Panc1 (cell line): Measurements from ENCODE around the gene PDGFD. TPM values are rescaled to one million over a fixed set of nuclear protein-coding genes. Genes with fewer than 3 reads are reported as not detected.

Experiments
- ATAC-seq: fragments of 200-7000 bp; cut with Tn5 transposase; 2 replicates; pipeline ENCODE4 v1.9.1; 2020; ENCODE audit warnings: mild to moderate bottlenecking, moderate library complexity
- BruUV-seq: library from RNA; stranded (reverse); fragments of 400-500 nt; replicated peaks from 2 replicates; lab custom pipeline; 2021; lab: Mats Ljungman, UMichigan
- CTCF ChIA-PET: fragments of 300-600 bp; sonication (Branson Sonifier 250); formaldehyde crosslinking; loops from one replicate; lab custom pipeline; 2022; ENCODE audit warnings: antibody characterized with exemption; lab: Charles Lee
- POLR2A ChIA-PET: fragments of 300-600 bp; sonication (Branson Sonifier 250); formaldehyde crosslinking; loops from one replicate; lab custom pipeline; 2022; ENCODE audit warnings: antibody characterized with exemption; lab: Charles Lee
- DNase-seq: peaks from one replicate; pipeline ENCODE4 v3.0.0-alpha.2; 2010; ENCODE audit warnings: low read depth, low spot score
- H3K27ac ChIP-seq: 2 replicates; pipeline ENCODE4 v1.5.1; 2011; ENCODE audit warnings: mild to moderate bottlenecking, low read length, inconsistent platforms
- H3K27me3 ChIP-seq: fragments of 200-500 bp; sonication (Bioruptor generic); 2 replicates; pipeline ENCODE4 v1.6.0; 2014; ENCODE audit warnings: low read length, inconsistent platforms; ENCODE audit not compliant: control insufficient read depth, insufficient read depth
- H3K36me3 ChIP-seq: fragments of 200-500 bp; sonication (Bioruptor generic); 2 replicates; pipeline ENCODE4 v1.5.1; 2014; ENCODE audit warnings: inconsistent platforms, mild to moderate bottlenecking, low read length, moderate library complexity; ENCODE audit not compliant: control insufficient read depth, insufficient read depth
- H3K4me1 ChIP-seq: 2 replicates; pipeline ENCODE4 v1.5.1; 2011; ENCODE audit warnings: inconsistent platforms, mild to moderate bottlenecking, low read length, moderate library complexity; ENCODE audit not compliant: control insufficient read depth, insufficient read depth
- H3K4me3 ChIP-seq, 2 experiments: 2 replicates each; pipeline ENCODE4 v1.5.1; 2011 to 2012; ENCODE audit warnings: low read depth in 2 of 2, low read length in 2 of 2, mild to moderate bottlenecking in 2 of 2, inconsistent platforms in 1 of 2, moderate library complexity in 1 of 2
- H3K9me3 ChIP-seq: fragments of 200-500 bp; sonication (Bioruptor generic); 2 replicates; pipeline ENCODE4 v1.5.1; 2014; ENCODE audit warnings: low read depth, mild to moderate bottlenecking, inconsistent platforms, low read length, moderate library complexity; ENCODE audit not compliant: control insufficient read depth, insufficient read depth
- POLR2AphosphoS5 ChIP-seq: IDR thresholded peaks from 2 replicates; pipeline ENCODE4 v1.6.1; 2012; ENCODE audit warnings: mild to moderate bottlenecking, low read depth, low read length, moderate library complexity
- SIN3A ChIP-seq: IDR thresholded peaks from 2 replicates; pipeline ENCODE4 v1.6.1; 2012; ENCODE audit warnings: low read depth, mild to moderate bottlenecking, low read length, moderate library complexity, borderline replicate concordance; ENCODE audit not compliant: insufficient read depth
- TCF7L2 ChIP-seq: IDR thresholded peaks from 2 replicates; pipeline ENCODE4 v1.6.1; 2011; ENCODE audit warnings: mild to moderate bottlenecking, low read depth, low read length, inconsistent platforms
- in situ Hi-C: cut with HindIII; loops from 2 replicates; pipeline ENCODE4 v1.10.0; 2016; ENCODE audit warnings: low sequenced_read_pairs, low pct_unique_long_range_greater_than_20kb
- intact Hi-C: fragments of 100-400 bp; cut with micrococcal nuclease; formaldehyde crosslinking; loops from one replicate; pipeline ENCODE4 v1.10.0; 2022; ENCODE audit not compliant: unreplicated experiment
- total RNA-seq: library from RNA; stranded (reverse); gene quantifications from one replicate; pipeline ENCODE4 v1.2.1, GENCODE V29; 2021; ENCODE audit not compliant: unreplicated experiment
- TF ChIP-seq, protein P1 (sequence below), 2 experiments: IDR thresholded peaks; 2 replicates each; pipeline ENCODE4 v1.6.1; 2011 to 2012; ENCODE audit warnings: low read depth in 2 of 2, control low read depth in 1 of 2, low read length in 1 of 2, mild to moderate bottlenecking in 1 of 2, moderate library complexity in 1 of 2; ENCODE audit not compliant: insufficient read depth in 1 of 2
- TF ChIP-seq, protein P2 (sequence below): fragments of 450-650 bp; IDR thresholded peaks from 2 replicates; pipeline ENCODE4 v1.5.1; 2017; ENCODE audit warnings: mild to moderate bottlenecking

The PDGFD gene
- total RNA-seq, 1 experiment from 2014 or later = 1.3 TPM

DNA sequence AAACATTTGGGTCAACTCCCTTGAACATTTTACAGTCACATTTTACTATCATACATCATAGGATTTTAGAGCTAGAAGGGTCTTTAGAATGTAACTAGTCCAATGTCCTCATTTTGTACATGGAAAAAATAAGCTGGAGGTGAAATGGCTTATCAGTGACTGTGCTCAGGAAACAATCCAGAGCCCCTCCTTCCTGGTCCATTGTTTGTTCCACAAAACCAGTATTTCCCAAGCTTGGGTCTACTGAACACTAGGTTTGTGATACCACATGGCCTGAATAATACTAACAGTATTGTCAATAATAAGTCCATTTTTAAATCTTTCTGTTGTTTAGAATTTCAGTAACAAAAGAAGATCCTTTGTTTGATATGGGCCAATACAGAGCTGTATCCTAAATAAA, 27.1 kb downstream of the PDGFD start:
- ChIA-PET CTCF (no interaction called here), POLR2A (no interaction called here)
- H3K4me3 ChIP-seq = no peak overlapping the region
- H3K9me3 ChIP-seq = no peaks in the 10 kb centered on the region
- no peaks in the 10 kb centered on the region for H3K4me1 ChIP-seq
- intact Hi-C loops (no loop called here), in situ Hi-C loops (no loop called here)
- TF ChIP-seq TCF7L2 (no peak), POLR2AphosphoS5 (no peak), SIN3A (no peak)
- TF ChIP-seq, protein P1, sequence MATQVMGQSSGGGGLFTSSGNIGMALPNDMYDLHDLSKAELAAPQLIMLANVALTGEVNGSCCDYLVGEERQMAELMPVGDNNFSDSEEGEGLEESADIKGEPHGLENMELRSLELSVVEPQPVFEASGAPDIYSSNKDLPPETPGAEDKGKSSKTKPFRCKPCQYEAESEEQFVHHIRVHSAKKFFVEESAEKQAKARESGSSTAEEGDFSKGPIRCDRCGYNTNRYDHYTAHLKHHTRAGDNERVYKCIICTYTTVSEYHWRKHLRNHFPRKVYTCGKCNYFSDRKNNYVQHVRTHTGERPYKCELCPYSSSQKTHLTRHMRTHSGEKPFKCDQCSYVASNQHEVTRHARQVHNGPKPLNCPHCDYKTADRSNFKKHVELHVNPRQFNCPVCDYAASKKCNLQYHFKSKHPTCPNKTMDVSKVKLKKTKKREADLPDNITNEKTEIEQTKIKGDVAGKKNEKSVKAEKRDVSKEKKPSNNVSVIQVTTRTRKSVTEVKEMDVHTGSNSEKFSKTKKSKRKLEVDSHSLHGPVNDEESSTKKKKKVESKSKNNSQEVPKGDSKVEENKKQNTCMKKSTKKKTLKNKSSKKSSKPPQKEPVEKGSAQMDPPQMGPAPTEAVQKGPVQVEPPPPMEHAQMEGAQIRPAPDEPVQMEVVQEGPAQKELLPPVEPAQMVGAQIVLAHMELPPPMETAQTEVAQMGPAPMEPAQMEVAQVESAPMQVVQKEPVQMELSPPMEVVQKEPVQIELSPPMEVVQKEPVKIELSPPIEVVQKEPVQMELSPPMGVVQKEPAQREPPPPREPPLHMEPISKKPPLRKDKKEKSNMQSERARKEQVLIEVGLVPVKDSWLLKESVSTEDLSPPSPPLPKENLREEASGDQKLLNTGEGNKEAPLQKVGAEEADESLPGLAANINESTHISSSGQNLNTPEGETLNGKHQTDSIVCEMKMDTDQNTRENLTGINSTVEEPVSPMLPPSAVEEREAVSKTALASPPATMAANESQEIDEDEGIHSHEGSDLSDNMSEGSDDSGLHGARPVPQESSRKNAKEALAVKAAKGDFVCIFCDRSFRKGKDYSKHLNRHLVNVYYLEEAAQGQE (IDR thresholded peaks at IDR 0.05; ENCODE audit: insufficient read depth in 1 of 2, low read depth in 2 of 2, low read length in 1 of 2) = no peak
- TF ChIP-seq, protein P2, sequence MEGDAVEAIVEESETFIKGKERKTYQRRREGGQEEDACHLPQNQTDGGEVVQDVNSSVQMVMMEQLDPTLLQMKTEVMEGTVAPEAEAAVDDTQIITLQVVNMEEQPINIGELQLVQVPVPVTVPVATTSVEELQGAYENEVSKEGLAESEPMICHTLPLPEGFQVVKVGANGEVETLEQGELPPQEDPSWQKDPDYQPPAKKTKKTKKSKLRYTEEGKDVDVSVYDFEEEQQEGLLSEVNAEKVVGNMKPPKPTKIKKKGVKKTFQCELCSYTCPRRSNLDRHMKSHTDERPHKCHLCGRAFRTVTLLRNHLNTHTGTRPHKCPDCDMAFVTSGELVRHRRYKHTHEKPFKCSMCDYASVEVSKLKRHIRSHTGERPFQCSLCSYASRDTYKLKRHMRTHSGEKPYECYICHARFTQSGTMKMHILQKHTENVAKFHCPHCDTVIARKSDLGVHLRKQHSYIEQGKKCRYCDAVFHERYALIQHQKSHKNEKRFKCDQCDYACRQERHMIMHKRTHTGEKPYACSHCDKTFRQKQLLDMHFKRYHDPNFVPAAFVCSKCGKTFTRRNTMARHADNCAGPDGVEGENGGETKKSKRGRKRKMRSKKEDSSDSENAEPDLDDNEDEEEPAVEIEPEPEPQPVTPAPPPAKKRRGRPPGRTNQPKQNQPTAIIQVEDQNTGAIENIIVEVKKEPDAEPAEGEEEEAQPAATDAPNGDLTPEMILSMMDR = no peak
- ATAC-seq (no peak), DNase-seq (no peak)
- no peaks in the 10 kb centered on the region for H3K27me3 ChIP-seq
- H3K27ac ChIP-seq = no peak overlapping the region
- BruUV-seq = no TSS peak
- no peaks in the 10 kb centered on the region for H3K36me3 ChIP-seq

- H3K27ac ChIP-seq = no peak overlapping the region
- no peak overlapping the region for H3K4me3 ChIP-seq
- POLR2A ChIA-PET = no interaction called here
- H3K36me3 ChIP-seq = no peaks in the 10 kb centered on the region
- DNase-seq (no peak), ATAC-seq (no peak)
- no peaks in the 10 kb centered on the region for H3K27me3 ChIP-seq
- TF ChIP-seq TCF7L2 = no peak
- TF ChIP-seq POLR2AphosphoS5 = no peak
- no peak for TF ChIP-seq SIN3A
- TF ChIP-seq, protein P2 = no peak
- TF ChIP-seq, protein P1 (IDR thresholded peaks at IDR 0.05; ENCODE audit: insufficient read depth in 1 of 2, low read depth in 2 of 2, low read length in 1 of 2) = no peak
- in situ Hi-C loops (no loop called here), intact Hi-C loops (no loop called here)
- CTCF ChIA-PET = no interaction called here
- no TSS peak for BruUV-seq
- H3K9me3 ChIP-seq = no peaks in the 10 kb centered on the region
- H3K4me1 ChIP-seq = no peaks in the 10 kb centered on the region
Measured at GRCh38 chr11:104134745-104135144, 29.2 kb downstream of the PDGFD start.
